H1 (cell line): ENCODE measurements around the gene USP43. TPM values are rescaled to one million over a fixed set of nuclear protein-coding genes. Genes with fewer than 3 reads are reported as not detected.

ENCODE experiments used
- BACH1 ChIP-seq: IDR thresholded peaks from 2 replicates; pipeline ENCODE4 v1.6.1; 2012; ENCODE audit warnings: low read length, improper control_type of control experiment
- CTBP2 ChIP-seq: IDR thresholded peaks from 2 replicates; pipeline ENCODE4 v1.7.0; 2011; ENCODE audit warnings: borderline replicate concordance, mild to moderate bottlenecking, moderate library complexity, mixed read lengths, low read length; ENCODE audit not compliant: insufficient read depth, insufficient read length
- PHF8 ChIP-seq: fragments of 200-600 bp; sonication (generic); conservative IDR thresholded peaks from 2 replicates; pipeline ENCODE4 v1.7.1; 2012; ENCODE audit warnings: low read depth, mild to moderate bottlenecking, inconsistent platforms, low read length, moderate library complexity
- POU5F1 ChIP-seq: IDR thresholded peaks from 2 replicates; pipeline ENCODE4 v1.6.1; 2011; ENCODE audit warnings: low read depth, mild to moderate bottlenecking, low read length, moderate library complexity
- SAP30 ChIP-seq: fragments of 300-600 bp; sonication (generic); IDR thresholded peaks from 2 replicates; pipeline ENCODE4 v1.7.1; 2012; ENCODE audit warnings: low read length, moderate library complexity, mild to moderate bottlenecking, inconsistent platforms; ENCODE audit not compliant: insufficient read depth, insufficient replicate concordance
- SIRT6 ChIP-seq: IDR thresholded peaks from one replicate; pipeline ENCODE4 v1.7.1; 2012; ENCODE audit warnings: low read length, inconsistent platforms
- TBP ChIP-seq: IDR thresholded peaks from 2 replicates; pipeline ENCODE4 v1.6.1; 2011; ENCODE audit warnings: low read depth, low read length, improper control_type of control experiment
- TEAD4 ChIP-seq: IDR thresholded peaks from 2 replicates; pipeline ENCODE4 v1.6.1; 2012; ENCODE audit warnings: low read depth, low read length, inconsistent platforms, mixed read lengths
- polyA plus RNA-seq, 7 experiments: library from polyadenylated mRNA; depleted of rRNA in 3 of 7; stranded (reverse) in 5 of 7; unstranded in 2 of 7; fragments of >200 nt in 5 of 7; fragments of 200-250 nt in 2 of 7; gene quantifications; 1 replicate in 5 of 7; 2 replicates in 1 of 7; 4 replicates in 1 of 7; pipeline versions ENCODE4 v1.2.1 to v1.2.3, GENCODE V29; 2011 to 2013; ENCODE audit warnings: missing spikeins in 2 of 7, mixed read lengths in 2 of 7
- total RNA-seq: library from RNA; stranded (reverse); fragmentation: NEBNext Ultra II Directional; extraction: Animal tissue kit (Norgen Biotek cat#: 25700); gene quantifications from 2 replicates; pipeline ENCODE4 v1.2.1, GENCODE V29; 2021
- TF ChIP-seq, protein P1 (sequence below): fragments of 300-600 bp; sonication (generic); IDR thresholded peaks from 2 replicates; pipeline ENCODE4 v1.7.1; 2012; ENCODE audit warnings: low read length, moderate library complexity, mild to moderate bottlenecking, inconsistent platforms; ENCODE audit not compliant: insufficient replicate concordance

Gene USP43
- total and polyA plus RNA-seq, 2 of the 8 experiments (the other 6 are each of a cell fraction or from before 2014, with no cell fraction given): 3.0 to 7.2 TPM

- TF ChIP-seq, protein P1, sequence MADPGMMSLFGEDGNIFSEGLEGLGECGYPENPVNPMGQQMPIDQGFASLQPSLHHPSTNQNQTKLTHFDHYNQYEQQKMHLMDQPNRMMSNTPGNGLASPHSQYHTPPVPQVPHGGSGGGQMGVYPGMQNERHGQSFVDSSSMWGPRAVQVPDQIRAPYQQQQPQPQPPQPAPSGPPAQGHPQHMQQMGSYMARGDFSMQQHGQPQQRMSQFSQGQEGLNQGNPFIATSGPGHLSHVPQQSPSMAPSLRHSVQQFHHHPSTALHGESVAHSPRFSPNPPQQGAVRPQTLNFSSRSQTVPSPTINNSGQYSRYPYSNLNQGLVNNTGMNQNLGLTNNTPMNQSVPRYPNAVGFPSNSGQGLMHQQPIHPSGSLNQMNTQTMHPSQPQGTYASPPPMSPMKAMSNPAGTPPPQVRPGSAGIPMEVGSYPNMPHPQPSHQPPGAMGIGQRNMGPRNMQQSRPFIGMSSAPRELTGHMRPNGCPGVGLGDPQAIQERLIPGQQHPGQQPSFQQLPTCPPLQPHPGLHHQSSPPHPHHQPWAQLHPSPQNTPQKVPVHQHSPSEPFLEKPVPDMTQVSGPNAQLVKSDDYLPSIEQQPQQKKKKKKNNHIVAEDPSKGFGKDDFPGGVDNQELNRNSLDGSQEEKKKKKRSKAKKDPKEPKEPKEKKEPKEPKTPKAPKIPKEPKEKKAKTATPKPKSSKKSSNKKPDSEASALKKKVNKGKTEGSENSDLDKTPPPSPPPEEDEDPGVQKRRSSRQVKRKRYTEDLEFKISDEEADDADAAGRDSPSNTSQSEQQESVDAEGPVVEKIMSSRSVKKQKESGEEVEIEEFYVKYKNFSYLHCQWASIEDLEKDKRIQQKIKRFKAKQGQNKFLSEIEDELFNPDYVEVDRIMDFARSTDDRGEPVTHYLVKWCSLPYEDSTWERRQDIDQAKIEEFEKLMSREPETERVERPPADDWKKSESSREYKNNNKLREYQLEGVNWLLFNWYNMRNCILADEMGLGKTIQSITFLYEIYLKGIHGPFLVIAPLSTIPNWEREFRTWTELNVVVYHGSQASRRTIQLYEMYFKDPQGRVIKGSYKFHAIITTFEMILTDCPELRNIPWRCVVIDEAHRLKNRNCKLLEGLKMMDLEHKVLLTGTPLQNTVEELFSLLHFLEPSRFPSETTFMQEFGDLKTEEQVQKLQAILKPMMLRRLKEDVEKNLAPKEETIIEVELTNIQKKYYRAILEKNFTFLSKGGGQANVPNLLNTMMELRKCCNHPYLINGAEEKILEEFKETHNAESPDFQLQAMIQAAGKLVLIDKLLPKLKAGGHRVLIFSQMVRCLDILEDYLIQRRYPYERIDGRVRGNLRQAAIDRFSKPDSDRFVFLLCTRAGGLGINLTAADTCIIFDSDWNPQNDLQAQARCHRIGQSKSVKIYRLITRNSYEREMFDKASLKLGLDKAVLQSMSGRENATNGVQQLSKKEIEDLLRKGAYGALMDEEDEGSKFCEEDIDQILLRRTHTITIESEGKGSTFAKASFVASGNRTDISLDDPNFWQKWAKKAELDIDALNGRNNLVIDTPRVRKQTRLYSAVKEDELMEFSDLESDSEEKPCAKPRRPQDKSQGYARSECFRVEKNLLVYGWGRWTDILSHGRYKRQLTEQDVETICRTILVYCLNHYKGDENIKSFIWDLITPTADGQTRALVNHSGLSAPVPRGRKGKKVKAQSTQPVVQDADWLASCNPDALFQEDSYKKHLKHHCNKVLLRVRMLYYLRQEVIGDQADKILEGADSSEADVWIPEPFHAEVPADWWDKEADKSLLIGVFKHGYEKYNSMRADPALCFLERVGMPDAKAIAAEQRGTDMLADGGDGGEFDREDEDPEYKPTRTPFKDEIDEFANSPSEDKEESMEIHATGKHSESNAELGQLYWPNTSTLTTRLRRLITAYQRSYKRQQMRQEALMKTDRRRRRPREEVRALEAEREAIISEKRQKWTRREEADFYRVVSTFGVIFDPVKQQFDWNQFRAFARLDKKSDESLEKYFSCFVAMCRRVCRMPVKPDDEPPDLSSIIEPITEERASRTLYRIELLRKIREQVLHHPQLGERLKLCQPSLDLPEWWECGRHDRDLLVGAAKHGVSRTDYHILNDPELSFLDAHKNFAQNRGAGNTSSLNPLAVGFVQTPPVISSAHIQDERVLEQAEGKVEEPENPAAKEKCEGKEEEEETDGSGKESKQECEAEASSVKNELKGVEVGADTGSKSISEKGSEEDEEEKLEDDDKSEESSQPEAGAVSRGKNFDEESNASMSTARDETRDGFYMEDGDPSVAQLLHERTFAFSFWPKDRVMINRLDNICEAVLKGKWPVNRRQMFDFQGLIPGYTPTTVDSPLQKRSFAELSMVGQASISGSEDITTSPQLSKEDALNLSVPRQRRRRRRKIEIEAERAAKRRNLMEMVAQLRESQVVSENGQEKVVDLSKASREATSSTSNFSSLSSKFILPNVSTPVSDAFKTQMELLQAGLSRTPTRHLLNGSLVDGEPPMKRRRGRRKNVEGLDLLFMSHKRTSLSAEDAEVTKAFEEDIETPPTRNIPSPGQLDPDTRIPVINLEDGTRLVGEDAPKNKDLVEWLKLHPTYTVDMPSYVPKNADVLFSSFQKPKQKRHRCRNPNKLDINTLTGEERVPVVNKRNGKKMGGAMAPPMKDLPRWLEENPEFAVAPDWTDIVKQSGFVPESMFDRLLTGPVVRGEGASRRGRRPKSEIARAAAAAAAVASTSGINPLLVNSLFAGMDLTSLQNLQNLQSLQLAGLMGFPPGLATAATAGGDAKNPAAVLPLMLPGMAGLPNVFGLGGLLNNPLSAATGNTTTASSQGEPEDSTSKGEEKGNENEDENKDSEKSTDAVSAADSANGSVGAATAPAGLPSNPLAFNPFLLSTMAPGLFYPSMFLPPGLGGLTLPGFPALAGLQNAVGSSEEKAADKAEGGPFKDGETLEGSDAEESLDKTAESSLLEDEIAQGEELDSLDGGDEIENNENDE: no peak
- TF ChIP-seq POU5F1: no peak
- no peak for TF ChIP-seq CTBP2
- no peak for TF ChIP-seq TEAD4
- TF ChIP-seq SIRT6: no peak
- TF ChIP-seq TBP: no peak
- no peak for TF ChIP-seq BACH1
- no peak for TF ChIP-seq SAP30
- no peak for TF ChIP-seq PHF8
- TF ChIP-seq, all 59 proteins: peak for 0
These were observed 32.6 kb downstream of the USP43 start (continued) for GRCh38 chr17:9677896-9678295.
